Stimulated activated CD4-positive, alpha-beta T cell treated with anti-CD3 and anti-CD28 coated beads, Interleukin-4, amount 100 ng/mL, for 48 hours (primary cell): Measurements from ENCODE around the gene SCO1.
"Not testable (repeated sequence)": the region's sequence is repeated elsewhere in the genome, so short reads cannot be mapped to it uniquely, and the experiment has no call there.

Source experiments
- DNase-seq, 2 donors: peaks; one replicate each; pipeline ENCODE4 v3.0.0-alpha.2; 2020; ENCODE audit warnings: low read depth in 2 of 2

The SCO1 gene

DNA sequence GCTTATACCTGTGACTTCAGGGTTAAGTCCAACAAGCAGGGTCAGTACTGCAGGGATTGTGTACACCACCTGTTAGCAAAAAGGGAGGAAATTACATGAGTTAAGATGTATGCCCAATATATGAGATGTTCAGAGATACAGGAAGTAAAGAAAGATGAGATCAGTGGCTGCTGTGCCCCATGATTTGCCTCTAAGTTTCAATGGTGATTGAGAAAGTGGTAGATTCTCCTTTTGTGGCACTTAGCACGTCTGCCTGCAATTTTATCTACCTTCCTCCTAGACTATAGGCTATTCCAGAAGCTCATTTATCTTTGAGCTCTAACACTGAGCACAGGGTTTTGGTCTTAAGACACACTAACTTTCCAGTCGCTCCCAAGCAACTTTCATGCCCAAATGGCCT, 28.9 kb upstream of the SCO1 start:
- no peak for DNase-seq

- DNase-seq = no peak
Observed at GRCh38 chr17:10725262-10725661, 27.9 kb upstream of the SCO1 start.

DNA sequence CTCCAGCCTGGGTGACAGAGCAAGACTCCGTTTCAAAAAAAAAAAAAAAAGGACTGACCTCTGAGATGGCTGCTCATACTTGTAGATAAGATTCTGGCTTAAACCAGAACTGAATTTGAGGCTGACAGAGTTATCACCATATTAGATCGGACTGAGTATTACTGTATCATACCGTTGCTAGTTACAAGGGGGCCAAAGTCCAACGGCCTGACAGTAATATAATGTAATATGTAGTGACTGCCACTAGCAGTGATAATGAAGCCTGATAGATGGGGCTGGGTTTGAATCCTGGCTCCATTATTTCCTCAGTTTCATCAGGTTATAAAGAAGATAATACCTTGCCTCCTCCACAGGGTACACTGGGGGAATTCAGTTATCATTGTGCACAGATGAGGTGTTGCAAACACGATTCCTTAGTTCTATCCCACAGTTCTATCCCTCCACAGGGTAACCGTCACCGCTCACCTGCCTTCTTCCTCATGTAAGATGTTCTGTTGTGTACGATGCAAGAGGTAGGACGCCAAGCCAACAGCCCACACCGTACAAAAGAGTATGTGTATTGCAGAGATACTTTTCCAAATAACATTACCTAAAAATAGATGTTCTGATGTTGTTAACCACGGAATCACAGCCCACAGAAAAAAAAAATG, 27.3 kb upstream of the SCO1 start:
- DNase-seq = no peak

GRCh38 chr17:10718547-10718946, 21.2 kb upstream of the SCO1 start:
- DNase-seq = no peak

DNA sequence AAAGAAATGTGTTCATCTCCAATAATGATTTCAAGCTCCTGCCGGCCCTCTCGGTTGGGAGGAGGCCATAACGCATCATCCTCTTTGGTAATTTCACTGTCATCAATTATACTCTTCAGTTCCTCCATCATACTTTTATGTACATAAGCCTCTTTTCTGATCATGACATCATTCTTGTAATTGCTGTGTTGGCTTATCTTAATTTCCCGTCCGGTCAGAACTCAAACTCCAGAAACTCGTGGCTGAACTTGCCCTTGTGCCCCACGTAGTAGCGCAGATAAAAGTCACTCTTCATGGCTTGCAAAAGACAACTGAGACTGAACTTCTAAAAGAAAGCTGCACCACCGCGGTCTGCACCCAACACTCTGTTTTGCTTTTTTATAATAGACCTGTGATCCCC, 18.9 kb upstream of the SCO1 start:
- DNase-seq = no peak

DNA sequence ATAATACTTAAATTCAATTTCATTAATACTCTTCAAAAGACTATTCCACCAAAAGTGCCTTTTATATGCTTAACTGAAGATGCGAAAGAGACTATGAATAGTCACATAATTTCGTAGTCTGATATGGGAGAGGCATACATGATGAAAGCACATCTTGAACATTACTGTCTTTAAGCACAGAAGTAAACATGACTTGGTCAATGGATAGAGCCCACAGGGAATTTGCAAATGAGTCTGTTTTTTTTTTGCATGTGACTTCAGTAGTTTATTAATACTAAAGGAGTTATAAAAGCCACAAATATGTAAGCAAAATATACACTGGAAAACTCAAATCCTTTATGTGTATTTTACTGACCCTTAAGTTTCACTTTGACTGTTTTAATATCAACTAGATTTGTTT, 16.0 kb upstream of the SCO1 start:
- no peak for DNase-seq

- no peak for DNase-seq
Observed at GRCh38 chr17:10705727-10706126, 8.4 kb upstream of the SCO1 start.

GRCh38 chr17:10702574-10702973, 5.2 kb upstream of the SCO1 start:
- DNase-seq = no peak

GRCh38 chr17:10699856-10700255, 2.5 kb upstream of the SCO1 start:
- no peak for DNase-seq

GRCh38 chr17:10698096-10698818, 924 bp upstream of the SCO1 start:
- DNase-seq = no peak

DNA sequence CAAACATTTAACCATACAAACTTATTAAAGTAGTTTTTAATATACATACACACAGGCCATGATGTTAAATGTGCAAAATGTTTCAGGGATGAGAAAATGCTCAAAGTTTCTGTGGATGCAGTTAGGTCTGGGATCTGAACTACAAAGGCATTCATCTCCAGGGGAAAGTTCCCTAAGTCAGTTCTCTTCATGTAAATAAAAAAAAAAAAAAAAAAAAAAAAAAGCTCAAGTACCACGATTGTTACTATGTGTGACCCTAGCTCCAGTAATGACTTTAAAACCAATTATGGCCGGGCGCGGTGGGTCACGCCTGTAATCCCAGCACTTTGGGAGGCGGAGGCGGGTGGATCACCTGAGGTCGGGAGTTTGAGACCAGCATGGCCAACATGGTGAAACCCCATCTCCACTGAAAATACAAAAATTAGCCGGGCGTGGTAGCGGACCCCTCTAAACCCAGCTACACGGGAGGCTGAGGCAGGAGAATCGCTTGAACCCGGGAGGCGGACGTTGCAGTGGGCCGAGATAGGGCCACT, 1.4 kb downstream of the SCO1 start:
- not testable (repeated sequence) for DNase-seq

- DNase-seq = no peak
Observed at GRCh38 chr17:10687499-10687898, 9.8 kb downstream of the SCO1 start.

- DNase-seq = no peak
Observed at GRCh38 chr17:10683853-10684252, 13.5 kb downstream of the SCO1 start.

GRCh38 chr17:10681866-10682446, 15.4 kb downstream of the SCO1 start:
- no peak for DNase-seq

- no peak for DNase-seq
Observed at GRCh38 chr17:10674704-10675103, 22.6 kb downstream of the SCO1 start.

GRCh38 chr17:10673312-10673711, 24.0 kb downstream of the SCO1 start:
- DNase-seq = no peak

GRCh38 chr17:10668775-10669174, 28.6 kb downstream of the SCO1 start:
- DNase-seq = no peak

DNA sequence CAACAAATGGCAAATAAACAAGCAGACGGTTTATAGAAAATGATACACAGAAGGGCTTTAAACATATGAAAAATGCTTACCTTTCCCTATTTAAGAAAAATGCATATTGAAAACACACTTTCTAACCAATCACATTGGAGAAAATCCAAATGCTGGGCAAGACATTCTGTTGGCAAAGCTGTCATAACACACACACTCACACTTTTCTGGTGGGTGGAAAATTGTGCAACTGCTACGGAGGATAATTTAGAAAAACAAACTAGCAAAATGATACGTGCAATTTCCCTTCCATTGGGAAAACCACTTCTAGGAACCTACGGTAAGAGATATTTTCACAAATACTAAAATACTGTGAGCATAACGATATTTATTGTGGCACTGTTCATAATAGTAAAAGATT, 30.4 kb downstream of the SCO1 start:
- DNase-seq = no peak

DNA sequence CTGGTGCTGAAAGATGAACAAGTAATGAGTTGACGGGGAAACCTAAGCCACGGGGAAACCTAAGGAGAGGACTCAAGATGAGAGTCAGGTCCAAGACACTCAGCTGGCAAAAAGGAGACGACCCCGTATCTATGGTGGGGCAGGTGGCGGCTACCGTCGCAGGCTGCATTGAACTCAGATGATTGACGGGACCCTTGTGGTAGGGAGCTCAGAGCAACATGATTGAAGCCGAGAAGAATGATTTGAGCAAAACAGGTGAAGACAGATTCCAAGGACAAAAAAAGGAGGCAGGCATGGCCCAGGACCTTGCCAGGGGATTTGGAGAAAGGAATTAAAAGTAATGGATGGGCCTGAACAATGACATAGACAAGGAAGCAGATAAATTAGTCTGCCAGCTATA, 32.8 kb downstream of the SCO1 start:
- DNase-seq = no peak

DNA sequence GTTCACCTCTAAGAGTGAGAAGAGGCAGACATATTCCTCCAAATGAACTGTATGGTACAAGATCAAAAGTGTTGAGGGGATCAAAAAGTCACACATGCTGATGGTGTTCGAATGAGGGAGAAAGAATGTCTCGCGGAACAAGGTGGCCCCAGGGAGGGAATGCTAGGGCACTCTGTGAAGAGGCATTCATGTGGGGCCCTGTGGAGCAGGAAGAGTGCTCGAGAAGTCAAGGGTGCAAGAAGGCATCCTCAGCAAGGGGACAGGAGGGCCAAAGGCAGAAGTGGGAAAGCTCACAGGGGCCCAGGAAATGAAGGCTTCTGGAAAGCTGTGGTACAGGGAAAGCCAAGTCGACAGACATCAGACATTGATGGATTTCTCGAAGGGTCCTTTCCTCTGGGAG, 34.1 kb downstream of the SCO1 start:
- no peak for DNase-seq

DNA sequence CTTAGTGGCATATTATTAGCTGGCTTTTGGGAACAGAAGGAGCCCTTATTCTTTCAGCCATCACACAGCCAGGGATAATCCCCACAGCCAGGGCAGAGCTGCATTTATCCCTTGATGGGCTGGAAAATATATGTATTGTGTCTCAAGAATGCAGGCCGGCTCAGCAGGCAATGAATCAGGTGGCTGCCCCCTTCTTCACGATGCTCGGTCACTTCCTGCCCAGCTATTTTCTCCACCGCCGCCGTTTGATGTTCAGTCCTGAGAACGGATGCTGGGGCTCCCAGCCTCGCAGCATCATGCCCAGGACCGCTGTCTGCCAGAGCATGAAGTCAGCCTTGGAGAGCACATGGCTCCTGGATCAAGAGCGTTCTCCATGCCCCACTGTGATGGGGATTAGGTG, 35.9 kb downstream of the SCO1 start:
- no peak for DNase-seq

DNA sequence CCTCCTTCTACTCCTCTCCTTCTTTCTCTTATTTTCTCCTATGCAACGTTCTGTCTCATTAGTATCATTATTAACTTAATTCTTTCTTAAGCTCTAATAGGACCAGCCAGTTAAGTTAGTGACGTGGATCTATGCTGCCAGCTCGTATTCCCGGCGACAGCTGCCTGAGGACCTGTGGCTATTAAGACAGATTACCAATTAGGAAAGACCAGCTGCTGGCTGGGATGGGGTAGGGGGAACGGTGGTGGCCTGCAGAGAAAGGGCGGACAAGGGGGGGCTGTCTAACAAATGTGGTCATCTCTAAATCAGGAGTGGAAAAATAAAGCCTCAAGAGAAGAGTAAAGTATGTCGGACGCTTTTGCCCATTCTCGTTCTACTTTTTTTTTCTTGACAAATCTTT, 39.5 kb downstream of the SCO1 start:
- no peak for DNase-seq

DNA sequence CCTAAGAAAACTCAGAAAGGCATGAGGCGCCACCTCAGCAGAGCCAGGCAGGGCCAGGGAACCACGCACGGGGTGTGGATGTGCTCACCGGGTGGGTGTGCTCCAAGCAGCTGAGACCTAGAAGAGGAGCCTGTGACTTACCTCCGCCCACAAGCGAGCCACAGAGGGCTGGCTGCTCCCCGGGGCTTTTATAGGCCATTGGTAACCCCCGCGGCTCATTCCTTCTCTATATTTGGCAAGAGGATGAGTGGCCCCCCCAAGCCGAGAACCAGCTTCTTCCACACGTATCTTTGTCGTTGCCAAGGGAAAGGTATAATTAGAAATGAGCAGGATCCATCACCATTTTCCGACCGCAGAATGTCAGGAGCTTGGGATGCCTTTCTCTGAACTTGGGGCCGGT, 40.2 kb downstream of the SCO1 start, which contains the start of gene MYH3:
MYH3 (minus strand) TSS at position 162 of the 400 bp plus-strand sequence. CDS start 2,245 bp downstream, outside the sequence.
- DNase-seq = no peak
